ENCODE data around the gene FBXO48. TPM values are rescaled to one million over a fixed set of nuclear protein-coding genes. Genes with fewer than 3 reads are reported as not detected.

FBXO48 gene
- total and polyA plus RNA-seq, 2 of the 4 experiments (the other 2 are of a cell fraction): 0.18 to 0.43 TPM

- Histone ChIP-seq H2BK20ac (ENCODE audit: low read depth, low read length) (no peak overlapping the region), H3K36me3 (ENCODE audit: control insufficient read depth, insufficient read depth, low read length) (no peaks in the 10 kb centered on the region), H3K56ac (ENCODE audit: extremely low read depth, insufficient read depth, low read length) (no peak overlapping the region), H3K14ac (replicated peaks; ENCODE audit: low read depth, low read length) (no peak overlapping the region), H4K8ac (ENCODE audit: low read depth in 2 of 2, low read length in 2 of 2) (no peak overlapping the region), H2AK9ac (replicated peaks; ENCODE audit: low read depth, low read length, poor library complexity) (no peak overlapping the region), H2AK5ac (ENCODE audit: low read depth, low read length) (no peak overlapping the region), H2AFZ (replicated peaks; ENCODE audit: low read length, poor library complexity) (no peak overlapping the region), H3K9ac (ENCODE audit: low read depth, low read length) (no peak overlapping the region), H3K79me1 (ENCODE audit: low read depth in 1 of 2, low read length in 2 of 2) (no peaks in the 10 kb centered on the region), H3K27ac (ENCODE audit: insufficient read depth, low read length) (no peak overlapping the region), H3K9me1 (ENCODE audit: insufficient read depth, low read length) (peaks cover 4% of the 10 kb centered on the region; the same call in 1 of the 2 replicates), H4K5ac (ENCODE audit: low read depth, low read length) (no peak overlapping the region), H4K91ac (ENCODE audit: insufficient read depth, low read depth, low read length) (no peak overlapping the region), H3K4ac (ENCODE audit: low read depth, low read length) (no peak overlapping the region), H2BK120ac (ENCODE audit: low read depth, low read length) (no peak overlapping the region), H3K27me3 (ENCODE audit: control insufficient read depth, insufficient read depth, low read length) (no peaks in the 10 kb centered on the region; the same call in 1 of the 2 replicates), H3K4me2 (ENCODE audit: low read depth, low read length) (no peak overlapping the region), H2BK15ac (ENCODE audit: low read depth, low read length) (no peak overlapping the region), H3K9me3 (ENCODE audit: control insufficient read depth, insufficient read depth, low read length) (no peaks in the 10 kb centered on the region), H2BK5ac (ENCODE audit: low read depth, low read length, poor library complexity, severe bottlenecking) (no peak overlapping the region), H3K23ac (ENCODE audit: low read depth, low read length) (no peak overlapping the region), H3K18ac (ENCODE audit: low read depth, low read length) (no peak overlapping the region), H3K4me3 (ENCODE audit: insufficient read depth, low read depth, low read length) (no peak overlapping the region), H4K20me1 (ENCODE audit: insufficient read depth, low read length) (no peaks in the 10 kb centered on the region), H3K4me1 (ENCODE audit: control insufficient read depth, insufficient read depth, low read length) (no peaks in the 10 kb centered on the region)
- DNase-seq: no peak
- no TSS peak for BruUV-seq (replicated peaks)
- ATAC-seq (ENCODE audit: low read depth): no peak
- TF ChIP-seq BHLHE40 (IDR thresholded peaks at IDR 0.05; ENCODE audit: low read depth, low read length): no peak
- peak; percentile 44; the same call in 1 of the 2 replicates for TF ChIP-seq CEBPB (IDR thresholded peaks at IDR 0.05; ENCODE audit: low read depth, low read length)
- dilution Hi-C loops (cut with HindIII; ENCODE audit: low sequenced_read_pairs, unreplicated experiment): no loop called here
- intact Hi-C loops (cut with micrococcal nuclease): no loop called here
- in situ Hi-C loops (cut with MboI; ENCODE audit: low sequenced_read_pairs): no loop called here
- CTCF ChIA-PET: no interaction called here
- no CpG with 5 or more reads among the region's 3 CpGs for WGBS, 2 experiments (ENCODE audit: extremely low coverage in 2 of 2, insufficient read length in 1 of 2)
- POLR2A ChIA-PET (ENCODE audit: unreplicated experiment): no interaction called here
These were observed 12.4 kb downstream of the FBXO48 start for GRCh38 chr2:68454719-68455118.

All from IMR-90 (cell line).